HUDEP-2 (cell line): ENCODE measurements around the gene TIE1.

Experiments used
- DNase-seq, 76 experiments: peaks; one replicate each; lab custom pipeline; 2025; ENCODE audit not compliant: unreplicated experiment in 76 of 76; lab: John Stamatoyannopoulos, UW

Gene TIE1

DNA sequence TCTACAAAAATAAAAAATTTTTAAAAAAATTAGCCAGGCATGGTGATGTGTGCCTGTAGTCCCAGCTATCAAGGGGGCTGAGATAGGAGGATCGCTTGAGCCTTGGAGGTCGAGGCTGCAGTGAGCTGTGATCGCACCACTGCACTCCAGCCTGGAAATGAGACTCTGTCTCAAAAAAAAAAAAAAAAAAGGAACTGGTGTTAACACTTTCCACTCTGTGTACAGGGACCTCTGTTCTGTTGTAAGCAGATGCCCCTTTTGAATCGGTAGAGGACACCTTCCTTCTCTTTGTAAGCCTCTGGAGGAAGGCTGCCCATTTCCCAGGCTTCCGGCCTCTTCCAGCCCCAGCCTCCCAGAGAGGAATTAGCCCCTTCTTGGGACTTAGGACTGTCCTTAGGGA is 8.1 kb upstream of the TIE1 start:
- no peak for DNase-seq

DNA sequence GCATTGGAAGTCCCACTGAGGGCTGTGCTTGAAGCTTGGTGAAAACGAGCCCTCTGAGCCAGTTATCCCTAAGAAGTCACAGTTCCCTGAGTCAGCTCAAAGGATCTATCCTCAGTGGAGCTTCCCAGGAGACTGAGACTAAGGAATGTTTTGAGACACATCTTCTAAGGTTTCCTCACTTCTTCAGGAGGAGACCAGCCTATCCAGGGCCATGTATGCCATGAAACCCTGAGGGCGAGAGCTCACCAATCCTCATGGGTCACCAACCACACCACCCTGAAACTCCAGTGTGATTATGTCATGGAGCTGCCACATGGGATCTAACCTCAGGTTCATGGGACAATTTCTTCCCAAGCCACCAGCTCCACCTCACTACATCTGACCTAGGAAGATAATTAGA is 7.6 kb upstream of the TIE1 start:
- DNase-seq, result no peak

DNA sequence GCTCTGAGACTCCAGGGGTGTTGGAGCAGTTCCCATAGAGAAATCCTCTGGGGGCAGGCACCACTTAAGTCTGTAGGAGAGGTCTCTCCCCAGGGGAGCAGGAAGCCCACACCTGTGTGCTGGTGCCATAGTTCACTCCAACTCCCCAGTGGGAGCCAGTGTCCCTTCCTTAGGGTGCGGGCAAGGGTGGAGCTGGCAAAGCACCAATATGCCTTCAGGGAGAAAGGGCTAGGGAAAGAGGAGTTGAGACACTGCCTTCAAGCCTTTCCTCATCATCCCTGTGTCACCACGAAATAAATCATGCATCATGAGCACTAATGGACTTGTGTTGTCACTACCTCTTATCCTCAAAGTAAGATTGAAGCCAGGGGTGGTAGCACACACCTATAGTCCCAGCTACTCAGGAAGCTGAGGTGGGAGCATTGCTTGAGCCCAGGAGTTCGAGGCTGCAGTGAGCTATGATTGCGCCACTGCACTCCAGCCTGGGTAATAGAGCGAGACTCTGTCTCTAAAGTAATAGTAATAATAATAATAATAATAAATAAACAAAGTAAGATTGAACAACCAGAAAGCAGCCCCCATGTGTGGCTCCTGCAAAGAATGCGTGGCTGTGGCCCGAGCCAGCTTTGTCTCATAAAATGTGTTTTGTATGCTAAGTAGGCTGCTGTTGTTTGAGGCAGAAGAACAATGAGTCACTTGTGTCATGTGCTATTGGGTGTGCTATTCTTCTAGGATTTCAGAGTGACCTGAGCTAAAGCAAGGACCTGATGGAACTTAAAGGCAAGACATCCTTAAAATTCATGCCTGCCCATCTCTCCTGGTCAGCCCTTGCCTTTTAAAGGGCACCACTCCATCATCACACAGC is 6.7 kb upstream of the TIE1 start:
- no peak for DNase-seq

DNA sequence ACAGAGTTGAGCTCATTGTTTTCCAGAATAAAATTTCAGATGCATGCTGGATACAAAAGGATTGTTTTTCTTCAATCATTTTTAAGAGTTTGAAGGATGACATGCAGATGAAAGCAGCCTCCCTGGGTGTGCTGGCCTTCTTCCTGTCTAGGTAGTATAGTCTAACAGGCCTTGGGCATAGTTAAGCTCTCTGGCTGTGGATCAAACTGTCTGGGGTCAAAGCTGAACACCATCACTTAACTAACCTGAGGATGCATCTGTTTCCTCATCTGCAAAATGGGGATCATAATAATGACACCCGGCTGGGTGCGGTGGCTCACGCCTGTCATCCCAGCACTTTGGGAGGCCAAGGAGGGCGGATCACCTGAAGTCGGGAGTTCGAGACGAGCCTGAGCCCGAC is 6.0 kb upstream of the TIE1 start:
- DNase-seq, result no peak

DNA sequence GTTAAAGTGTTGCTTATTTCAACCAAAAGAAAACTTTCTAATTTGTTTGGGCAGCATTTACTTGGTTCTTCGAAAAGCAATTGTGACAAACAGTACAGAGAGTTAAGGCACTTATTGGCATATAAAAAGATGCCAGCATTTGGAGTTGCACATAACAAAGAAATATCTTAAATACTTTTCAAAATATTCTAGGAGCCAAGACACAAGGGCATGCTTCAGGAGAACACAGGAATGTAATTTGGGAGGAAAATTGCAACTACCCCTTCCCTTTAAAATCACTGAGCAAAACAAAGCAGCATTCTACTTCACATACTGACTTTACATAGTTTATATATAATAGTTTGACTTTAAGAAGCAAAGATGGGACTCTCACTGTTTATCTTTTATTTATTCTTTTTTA is 4.6 kb upstream of the TIE1 start:
- no peak for DNase-seq

DNA sequence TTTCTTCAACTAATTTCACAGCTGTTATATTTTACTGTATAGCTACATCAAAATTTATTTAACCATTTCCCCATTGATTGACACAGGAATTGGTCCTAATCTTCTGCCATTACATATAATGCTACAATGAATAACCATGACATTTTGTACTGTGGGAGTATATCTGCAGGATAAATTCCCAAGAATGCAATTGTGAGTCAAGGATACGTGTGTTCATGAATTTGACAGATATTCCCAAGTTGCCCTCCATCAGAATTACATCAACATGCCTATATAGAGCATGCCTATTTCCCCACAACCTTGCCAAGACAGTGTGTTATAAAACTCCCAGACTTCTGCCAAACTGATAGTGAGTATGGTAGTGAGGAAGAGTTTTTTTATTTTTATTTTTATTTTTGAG is 2.7 kb upstream of the TIE1 start:
- no peak for DNase-seq

DNA sequence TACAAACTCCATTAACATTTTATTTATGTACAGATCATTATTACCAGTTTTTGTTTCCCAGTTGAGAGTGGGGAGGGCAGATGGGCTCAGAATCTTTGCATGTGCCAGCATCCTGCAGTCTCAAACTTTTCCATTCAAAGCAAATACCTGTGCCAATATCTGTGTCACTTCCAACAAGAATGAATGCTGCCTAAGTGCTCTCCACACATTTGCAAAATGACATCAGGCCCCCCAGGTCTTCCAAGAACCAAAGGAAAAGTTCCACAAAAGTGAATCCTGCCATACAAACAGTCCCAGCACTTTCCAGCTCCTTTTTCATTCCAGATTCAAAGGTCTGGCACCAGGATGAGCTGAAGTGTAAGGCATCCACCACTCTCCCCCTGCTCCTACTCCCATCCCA is 1.7 kb upstream of the TIE1 start:
- no peak for DNase-seq

DNA sequence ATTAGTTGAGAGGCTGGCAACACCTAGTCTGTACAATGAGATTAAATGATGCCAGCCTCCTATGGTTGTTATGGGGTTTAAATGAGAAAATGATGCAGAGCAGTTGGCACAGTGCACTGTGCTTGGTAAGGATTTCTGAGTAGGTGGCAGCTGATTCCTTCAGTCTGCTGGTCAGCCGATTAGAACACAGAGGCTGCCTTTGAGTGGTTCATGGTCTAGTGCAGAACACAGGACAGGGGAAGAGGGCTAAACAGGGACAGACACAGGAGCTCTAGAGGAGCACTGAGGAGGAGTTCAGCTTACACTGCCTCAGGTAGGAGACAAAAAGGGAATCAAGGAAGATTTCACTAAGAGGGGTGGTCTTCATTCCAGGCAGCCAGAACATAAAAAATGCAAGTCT is 1.4 kb downstream of the TIE1 start:
- no peak for DNase-seq

DNA sequence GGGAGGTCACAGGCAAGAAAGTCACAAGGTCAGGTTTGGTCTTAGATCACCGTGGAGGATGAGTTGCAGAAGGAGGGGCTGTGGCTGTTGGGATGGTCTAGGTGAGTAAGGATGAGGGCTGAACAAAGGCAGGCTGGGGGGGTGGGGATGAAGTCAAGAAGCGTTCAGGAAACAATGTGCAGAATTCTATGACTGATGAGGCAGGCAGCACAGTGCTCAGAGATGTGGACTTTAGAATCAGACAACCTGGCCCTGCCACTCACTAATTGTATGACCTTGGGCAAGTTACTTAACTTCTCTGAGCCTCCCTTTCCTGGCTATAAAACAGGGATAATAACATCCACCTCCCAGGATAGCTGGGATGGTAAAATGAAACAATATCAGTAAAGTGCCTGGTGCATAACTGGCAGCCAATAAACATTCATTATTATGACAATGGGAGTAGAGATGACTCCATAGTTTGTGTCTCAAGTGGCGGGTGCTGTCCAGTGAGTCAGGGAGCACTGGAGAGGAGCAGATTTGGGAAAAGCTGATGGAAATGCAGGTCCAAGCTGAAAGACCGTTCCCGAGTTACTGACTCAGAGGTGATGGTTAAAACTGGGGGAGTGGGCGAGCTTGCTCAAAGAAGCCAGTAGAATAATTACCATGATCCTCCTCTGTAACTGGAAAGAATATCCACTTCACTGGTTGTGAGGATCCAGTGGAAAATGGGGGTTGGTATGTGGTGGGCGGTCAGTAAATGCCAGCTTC is 2.1 kb downstream of the TIE1 start:
- DNase-seq, result no peak

DNA sequence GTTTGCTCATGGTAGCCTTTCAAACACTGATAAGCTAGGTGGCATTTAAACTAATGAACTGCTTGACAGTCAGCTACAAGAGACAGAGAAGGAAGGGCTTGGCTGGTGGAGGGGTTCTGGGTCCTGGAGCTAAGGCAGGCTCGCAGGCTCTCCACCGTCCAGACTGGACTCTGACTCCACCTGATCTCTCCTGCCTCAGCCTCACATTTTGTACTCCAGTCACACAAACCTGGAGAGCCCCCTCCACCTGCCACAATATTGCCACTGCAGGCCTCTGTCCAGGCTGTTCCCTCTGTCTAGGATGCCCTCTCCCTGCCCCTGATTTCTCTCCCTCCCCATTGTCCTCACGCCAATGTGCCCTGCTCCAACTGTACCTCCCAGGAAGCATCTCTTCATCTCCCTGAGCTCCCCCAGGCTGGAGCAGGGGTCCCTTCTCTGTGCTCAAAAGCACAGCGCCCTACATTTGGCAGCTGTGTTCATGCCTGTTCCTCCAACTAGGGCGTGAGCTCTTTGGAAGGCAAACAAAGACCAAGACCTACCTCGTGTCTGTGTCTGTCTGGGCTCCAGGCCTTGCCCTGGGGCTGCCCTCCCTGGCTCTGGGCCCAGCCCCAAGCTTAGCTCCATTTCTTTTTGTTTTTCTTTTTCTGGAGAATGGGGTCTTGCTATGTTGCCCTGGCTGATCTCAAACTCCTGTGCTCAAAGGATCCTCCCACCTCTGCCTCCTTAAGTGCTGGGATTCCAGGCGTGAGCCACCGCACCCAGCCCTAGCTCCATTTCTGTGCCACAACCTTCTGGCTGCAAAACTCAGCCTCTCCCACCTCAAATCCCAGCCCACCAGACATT is 2.9 kb downstream of the TIE1 start:
- no peak for DNase-seq

DNA sequence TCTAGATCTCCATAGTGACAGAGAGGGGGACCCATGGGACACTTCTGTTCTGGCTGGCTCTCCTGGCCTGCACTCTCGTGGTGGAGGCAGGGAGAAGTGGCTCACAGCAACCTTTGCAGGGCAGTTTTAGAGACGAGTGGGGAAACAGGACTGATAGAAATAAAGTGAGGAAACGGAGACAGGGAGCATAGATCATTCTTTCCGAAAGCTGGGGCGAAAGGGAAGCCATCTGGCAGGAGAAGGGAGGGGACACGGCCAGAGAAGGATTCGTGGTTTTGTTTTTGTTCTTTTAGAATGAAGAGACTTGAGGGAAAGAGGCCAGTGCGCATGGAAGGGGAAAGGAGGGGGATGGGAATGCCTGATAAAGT is 3.5 kb downstream of the TIE1 start:
- no peak for DNase-seq

DNA sequence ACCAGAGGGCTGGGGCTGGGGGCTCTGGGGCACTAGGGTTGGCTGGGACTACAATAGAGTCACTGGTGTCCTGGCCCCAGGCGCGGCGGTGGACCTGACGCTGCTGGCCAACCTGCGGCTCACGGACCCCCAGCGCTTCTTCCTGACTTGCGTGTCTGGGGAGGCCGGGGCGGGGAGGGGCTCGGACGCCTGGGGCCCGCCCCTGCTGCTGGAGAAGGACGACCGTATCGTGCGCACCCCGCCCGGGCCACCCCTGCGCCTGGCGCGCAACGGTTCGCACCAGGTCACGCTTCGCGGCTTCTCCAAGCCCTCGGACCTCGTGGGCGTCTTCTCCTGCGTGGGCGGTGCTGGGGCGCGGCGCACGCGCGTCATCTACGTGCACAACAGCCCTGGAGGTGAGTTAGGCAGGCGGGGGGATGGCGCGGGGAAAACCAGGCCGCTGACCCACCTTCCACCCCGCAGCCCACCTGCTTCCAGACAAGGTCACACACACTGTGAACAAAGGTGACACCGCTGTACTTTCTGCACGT is 4.1 kb downstream of the TIE1 start:
- DNase-seq, result no peak

DNA sequence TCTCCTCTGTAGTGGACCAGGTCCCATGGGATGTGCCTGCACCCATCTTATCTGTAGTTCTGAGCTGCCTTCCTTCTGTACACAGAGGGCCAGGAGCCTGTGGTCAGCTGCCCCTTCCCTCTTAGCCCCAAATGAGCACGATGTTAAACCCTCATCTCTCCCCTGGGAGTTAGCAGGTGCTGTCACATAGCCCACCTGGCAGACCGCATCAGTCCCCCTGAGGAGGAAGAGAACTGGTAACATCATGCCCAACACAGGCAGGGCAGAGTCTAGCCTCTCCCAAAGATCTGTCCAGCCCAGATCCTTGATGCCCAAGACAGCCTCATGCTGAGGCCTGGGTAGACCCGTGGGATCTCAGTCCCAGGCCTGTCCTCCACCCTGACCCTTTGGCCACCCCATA is 4.7 kb downstream of the TIE1 start:
- DNase-seq, result no peak

DNA sequence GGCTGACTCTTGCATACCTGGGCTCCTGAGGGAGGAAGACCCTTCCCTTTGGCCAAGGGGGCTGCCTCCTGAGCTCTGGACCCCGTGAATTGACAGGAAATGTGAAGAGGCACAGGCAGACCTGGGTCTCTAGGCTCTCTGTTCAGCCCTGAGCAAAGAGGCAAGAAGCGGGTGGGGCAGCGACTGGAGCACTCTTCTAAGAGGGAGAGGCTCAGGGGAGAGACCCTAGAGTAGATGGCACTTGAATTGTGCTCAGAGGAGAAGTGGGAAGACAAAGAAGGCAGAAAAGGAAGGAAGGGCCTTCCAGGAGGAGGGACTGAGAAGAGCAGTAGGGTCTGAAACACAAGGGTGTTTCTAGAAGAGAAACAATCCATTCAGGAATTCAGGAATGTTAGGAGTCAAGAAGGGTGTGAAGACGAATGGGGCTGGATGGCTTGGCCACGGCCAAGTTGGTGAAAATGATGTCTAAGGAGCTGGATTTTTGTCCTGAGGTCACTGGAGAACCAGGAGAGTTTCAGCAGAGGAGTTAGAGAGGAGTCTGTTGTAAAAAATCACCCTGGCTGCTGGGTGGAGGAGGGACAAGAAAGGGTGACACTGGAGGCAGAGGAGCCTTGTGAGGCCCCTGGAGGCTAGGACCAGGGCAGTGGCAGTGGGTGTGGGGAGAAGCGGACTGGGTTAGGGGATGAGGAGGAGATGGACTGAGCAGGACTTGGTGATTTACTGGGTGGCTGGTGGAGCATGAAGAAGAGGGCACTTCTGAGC is 5.3 kb downstream of the TIE1 start:
- no peak for DNase-seq

DNA sequence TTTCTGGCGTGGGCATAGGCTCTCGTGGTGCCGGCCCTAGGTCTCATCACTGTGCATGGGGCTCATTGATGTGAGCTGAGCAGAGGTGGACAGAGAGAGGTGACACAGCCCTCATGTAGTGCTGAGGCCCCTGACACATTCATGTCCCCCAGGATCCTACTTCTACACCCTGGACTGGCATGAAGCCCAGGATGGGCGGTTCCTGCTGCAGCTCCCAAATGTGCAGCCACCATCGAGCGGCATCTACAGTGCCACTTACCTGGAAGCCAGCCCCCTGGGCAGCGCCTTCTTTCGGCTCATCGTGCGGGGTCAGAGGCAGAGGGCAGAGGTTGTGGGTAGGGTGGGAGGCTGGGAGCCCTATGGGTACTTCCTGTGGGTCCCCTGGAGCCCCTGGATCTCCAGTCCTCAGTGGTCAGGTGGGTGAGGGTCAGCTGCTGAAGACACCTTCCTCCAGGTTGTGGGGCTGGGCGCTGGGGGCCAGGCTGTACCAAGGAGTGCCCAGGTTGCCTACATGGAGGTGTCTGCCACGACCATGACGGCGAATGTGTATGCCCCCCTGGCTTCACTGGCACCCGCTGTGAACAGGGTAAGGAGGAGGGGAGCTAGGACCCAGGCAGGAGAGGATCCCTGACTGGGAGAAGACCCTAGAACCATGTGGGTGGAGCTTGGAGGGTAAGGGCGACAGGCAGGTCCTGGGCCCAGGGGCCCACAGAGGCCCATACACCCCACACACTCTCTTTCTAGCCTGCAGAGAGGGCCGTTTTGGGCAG is 6.1 kb downstream of the TIE1 start:
- no peak for DNase-seq

DNA sequence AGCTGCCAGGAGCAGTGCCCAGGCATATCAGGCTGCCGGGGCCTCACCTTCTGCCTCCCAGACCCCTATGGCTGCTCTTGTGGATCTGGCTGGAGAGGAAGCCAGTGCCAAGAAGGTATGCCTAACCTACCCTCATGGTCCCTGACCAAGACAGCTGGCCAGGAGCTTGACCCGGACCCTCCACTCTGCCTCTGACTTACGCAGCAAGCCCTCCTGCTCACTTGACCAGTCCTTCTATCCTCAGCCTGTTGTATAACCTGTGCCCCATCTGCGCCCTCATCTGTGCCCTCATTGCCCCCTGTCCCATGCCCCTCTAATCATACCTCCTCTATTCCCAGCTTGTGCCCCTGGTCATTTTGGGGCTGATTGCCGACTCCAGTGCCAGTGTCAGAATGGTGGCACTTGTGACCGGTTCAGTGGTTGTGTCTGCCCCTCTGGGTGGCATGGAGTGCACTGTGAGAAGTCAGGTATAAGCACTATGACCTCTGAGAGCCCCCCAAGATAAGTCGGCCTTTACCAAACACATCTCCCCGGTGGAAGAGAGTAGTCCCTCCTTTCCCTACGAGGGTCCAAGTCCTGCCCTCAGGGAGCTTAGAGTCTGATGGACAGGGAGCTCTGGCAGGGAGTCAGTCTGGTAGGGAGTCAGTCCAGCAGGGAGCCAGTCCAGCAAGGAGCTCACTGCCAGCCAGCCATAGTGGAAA is 6.8 kb downstream of the TIE1 start:
- DNase-seq, result no peak

DNA sequence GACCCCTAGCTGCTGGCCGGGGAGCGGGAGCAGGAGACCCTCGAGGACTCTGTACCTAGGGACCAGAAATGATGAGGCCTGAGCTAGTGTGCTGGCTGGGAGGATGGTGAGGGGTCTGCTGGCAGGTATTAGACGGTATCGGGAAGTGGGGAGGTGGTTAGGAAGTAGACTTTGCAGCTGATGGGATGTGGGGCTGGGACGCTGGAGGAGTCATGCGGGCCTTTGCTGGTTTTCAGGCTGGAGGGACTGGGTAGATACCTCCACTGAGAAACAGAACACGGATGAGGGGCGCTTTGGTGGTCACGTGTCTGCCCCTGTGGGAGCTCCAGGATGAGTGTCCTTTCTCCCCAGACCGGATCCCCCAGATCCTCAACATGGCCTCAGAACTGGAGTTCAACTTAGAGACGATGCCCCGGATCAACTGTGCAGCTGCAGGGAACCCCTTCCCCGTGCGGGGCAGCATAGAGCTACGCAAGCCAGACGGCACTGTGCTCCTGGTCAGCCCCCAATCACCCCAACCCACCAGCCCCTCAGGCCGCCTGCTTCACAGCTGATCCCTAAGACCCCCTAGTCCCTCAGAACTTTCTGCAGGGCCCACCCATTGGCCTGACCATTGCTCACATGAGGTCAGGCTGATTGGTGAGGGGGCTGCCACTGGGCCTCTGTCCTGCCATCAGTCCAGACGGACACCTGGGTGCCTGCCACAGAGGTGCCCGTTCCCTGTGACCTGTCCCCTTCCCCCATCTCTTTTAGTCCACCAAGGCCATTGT is 8.0 kb downstream of the TIE1 start:
- no peak for DNase-seq

DNA sequence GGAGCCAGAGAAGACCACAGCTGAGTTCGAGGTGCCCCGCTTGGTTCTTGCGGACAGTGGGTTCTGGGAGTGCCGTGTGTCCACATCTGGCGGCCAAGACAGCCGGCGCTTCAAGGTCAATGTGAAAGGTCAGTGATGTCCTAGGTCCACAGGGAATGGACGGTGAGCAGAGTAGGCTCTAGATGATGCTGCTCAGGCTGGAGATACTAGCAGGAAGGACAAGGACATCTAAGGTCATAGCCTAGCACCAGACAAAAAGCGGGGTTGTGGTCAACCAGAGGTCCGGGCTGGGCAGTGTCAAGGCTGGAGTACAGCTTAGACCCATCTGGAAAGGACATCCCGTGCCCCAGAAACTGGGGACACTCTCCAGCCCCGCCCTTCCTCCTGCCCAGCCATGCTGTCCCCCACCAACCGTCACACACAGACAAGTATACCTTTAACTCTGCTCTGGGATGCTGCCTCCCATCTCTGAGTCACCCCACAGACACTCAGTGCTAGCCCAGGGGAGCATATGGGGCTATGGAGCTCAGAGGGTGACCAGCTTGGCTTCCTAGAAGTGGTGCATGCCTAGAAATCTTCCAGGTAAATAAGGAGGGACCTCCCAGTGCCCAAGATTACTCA is 8.7 kb downstream of the TIE1 start:
- no peak for DNase-seq
